ENCODE results near the gene GIMAP8. TPM values are rescaled to one million over a fixed set of nuclear protein-coding genes. Genes with fewer than 3 reads are reported as not detected.
"Not testable (repeated sequence)": the region's sequence is repeated elsewhere in the genome, so short reads cannot be mapped to it uniquely, and the experiment has no call there.

GIMAP8 gene
- total RNA-seq, 1 donor: 4.8 TPM

DNA sequence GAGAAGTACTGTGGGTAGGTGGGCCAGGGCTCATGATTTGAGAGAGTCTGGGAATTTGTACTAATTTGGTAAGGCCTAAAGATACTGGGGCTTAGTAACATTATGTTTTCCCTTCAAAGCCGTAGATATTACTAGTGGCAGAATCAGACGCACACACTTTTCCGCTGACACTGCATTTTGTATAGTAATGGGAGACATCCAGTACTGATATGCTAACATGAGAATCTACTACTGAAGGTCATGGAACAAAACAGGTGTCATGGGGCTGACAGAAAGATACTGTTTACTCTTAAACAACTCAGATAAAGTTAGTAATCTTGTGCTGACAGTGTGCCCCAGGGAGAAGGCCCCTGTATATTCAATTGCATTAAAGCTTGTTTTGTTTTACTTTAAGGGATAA, 53.2 kb downstream of the GIMAP8 start:
- no peak for DNase-seq (ENCODE audit: low read depth in 2 of 3, low spot score in 2 of 3)

DNA sequence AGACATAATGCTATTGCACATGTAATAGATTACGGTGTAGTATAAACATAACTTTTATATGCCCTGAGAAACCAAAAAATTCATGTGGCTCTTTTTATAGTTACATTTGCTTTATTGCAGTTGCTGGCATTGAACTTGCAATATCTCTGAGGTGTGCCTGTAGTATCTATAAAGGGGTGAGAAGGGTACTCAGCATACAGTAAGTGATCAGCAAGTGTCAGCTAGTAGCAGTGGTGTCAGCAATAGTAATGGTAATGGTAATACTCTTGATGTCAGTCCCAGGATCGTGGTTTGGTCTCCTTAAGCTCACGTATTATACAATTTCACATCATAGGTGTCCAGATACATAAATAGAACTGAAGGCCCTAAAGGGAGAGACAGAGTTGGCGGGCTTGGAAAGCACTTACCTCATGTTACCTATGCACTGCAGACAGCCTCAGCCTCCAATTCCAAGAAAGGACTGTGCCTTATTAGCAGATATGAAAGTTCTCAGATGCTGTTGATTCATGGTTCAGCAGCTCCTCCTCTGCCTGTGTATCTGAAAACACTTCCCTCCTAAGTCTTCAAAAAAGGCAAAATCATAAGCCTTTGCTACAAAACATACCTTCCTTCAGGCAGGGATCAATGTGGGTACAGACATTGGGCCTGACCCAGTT, 57.6 kb downstream of the GIMAP8 start:
- no peak for DNase-seq (ENCODE audit: low read depth in 2 of 3, low spot score in 2 of 3)

DNA sequence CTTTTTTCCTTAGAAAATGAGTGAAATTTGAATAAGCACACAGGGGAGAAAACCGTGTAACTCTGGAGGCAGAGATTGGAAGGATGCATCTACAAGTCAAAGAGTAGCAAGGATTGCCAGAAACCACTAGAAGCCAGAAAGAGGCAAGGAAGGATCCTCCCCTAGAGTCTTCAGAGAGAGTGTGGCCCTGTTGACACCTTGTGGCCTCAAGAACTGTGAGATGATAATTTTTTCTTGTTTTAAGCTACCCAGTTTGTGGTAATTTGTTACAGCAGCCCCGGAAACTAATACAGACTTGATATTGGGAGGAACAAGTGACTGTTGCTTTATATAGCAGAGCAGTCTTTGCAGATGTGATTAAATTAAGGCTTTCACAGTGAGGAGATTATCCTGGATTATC, 60.6 kb downstream of the GIMAP8 start:
- DNase-seq (ENCODE audit: low read depth in 2 of 3, low spot score in 2 of 3): no peak

DNA sequence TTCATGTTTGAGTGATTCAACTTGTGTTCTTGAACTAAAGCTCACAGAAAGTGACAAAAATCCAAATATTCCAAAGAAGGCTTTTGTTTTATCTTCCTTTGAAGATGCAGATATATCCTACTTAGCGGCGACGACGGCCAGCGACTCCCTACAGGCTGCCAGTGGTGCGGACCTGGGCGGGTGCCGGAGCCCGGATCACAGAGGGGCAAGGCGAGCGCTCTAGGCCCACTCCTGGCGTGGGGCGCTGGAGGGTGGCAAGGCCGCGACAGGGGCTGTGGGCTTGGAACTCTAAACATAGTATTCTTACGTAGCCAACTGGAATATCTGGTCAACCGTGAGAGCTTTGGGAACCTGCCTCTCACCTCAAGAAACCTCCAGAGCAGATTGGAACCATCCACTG, 63.3 kb downstream of the GIMAP8 start:
- DNase-seq (ENCODE audit: low read depth in 2 of 3, low spot score in 2 of 3): no peak

DNA sequence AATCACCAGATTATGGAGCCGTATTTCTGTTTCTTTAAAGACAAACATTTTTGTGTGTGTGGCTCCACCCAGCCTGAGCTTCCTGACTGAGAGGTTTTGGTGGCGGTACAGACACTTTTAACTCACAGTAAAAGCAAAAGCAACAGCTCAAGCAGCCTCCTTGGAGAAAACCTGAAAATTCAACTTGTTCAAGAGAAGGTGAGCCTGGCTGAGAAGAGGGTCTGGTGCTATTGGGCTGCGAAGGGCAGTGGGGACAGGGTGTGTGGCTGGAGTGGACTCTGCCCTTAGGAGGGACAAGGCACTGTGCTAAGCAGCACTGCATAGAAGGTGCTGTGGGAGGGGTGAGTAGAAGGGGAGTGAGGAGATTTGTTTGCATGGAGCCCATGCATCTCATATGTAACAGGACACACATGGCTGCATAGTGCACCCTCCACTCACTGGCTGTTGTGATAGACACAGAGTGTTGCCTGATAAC, 64.4 kb downstream of the GIMAP8 start, which contains the start of gene GIMAP7:
TSS of gene GIMAP7 (plus strand) at position 125 of the 475 bp plus-strand sequence. CDS start 5,103 bp downstream, outside the sequence.
- peak; percentile 26 to 58 (median 54) for DNase-seq (ENCODE audit: low read depth in 2 of 3, low spot score in 2 of 3)

DNA sequence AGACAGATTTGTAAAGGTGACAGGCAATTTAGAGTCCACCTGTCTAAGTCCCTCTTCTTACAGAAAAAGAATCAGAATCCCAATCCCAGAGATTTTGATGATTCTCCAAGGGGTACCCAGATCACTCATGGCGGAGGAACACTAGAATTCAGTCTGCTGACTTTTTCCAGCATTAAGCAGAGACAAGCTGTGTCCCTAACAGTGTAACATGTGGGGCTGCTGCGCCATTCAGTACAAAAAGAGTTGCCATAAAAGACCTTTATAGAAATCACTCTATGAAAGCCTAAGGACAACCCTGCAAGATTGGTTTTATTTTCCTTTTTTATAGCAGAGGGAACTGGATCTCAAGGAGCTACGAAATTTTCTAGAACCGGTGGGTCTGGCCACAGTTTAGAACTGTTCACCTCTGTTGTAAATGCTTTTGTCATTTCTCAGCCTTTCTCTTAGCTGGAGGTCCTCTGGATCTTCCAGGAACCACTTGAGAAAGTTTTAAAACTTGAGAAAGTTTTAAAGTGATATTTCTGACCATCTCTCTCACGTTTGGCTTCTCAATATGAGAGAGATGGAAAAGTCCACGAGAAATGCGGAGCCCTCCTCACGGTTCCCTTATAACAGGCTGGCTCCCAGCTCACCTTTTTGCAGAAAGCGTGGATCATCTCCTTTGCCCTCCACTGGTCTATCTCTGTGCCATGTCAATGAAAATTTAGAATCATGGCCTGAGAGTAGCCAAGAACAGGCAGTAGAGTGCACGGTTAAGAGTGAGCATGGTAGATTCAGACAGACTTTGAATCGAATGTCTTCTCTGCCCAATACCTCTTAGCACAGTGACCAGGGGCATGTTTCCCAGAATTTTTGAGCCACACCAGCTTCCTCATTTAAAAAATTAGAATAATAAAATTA, 65.1 kb downstream of the GIMAP8 start:
- no peak for DNase-seq (ENCODE audit: low read depth in 2 of 3, low spot score in 2 of 3)

DNA sequence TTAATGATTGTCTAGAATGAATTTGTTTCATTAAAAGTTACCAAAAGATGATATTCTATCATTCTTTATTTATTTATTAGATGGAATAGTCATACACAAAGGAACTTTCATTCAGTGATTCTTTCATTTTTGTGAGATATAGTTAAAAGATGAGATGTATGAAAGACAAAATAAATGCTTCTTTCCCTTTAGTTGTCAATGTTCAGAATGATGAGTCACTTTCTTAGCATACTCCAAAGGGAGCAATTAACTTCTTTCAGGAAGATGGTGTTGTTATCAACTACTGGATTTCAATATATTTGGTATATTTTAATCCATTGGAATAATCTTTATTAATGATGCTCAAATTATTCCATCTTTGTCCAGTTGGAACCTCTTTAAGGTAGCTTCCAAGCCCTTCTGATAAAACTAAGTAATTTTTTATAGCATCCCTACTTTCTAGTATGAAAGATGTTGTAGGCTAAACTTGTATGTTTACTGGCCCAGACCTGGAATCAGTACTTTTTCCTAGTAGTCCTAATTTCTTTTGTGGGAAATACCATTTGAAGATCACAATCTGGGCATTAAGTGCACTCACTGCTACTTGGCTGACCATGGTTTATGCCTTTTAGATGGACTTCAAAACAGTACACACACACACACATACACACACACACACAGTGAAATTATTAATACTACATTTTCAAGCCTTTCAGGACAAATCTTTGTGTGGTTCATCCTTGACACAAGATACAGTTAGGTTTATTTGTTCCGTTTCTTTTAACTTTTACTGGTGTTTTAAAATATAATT, 66.7 kb downstream of the GIMAP8 start:
- no peak for DNase-seq (ENCODE audit: low read depth in 2 of 3, low spot score in 2 of 3)

DNA sequence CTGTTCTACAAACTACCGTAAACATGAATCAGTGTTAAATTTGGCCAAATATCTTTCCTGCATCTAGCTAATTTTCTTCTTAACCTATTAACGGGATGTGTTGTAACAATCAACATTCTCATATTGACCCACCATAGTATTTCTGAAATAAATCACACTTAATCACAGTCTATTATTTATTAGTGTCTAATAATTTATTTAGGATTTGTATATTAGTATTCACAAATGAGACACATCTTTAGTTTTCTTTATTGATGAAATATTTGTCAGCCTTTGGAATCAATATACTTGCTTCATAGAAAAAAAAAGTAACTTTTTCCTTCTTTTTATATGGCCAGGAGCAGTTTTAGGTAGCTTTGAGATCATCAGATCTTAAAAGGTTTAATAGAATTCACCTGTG, 68.9 kb downstream of the GIMAP8 start:
- DNase-seq (ENCODE audit: low read depth in 2 of 3, low spot score in 2 of 3): no peak

DNA sequence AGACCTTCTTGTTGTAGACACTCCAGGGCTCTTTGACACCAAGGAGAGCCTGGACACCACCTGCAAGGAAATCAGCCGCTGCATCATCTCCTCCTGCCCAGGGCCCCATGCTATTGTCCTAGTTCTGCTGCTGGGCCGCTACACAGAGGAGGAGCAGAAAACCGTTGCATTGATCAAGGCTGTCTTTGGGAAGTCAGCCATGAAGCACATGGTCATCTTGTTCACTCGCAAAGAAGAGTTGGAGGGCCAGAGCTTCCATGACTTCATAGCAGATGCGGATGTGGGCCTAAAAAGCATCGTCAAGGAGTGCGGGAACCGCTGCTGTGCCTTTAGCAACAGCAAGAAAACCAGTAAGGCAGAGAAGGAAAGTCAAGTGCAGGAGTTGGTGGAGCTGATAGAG, 69.7 kb downstream of the GIMAP8 start:
- no peak for DNase-seq (ENCODE audit: low read depth in 2 of 3, low spot score in 2 of 3)

DNA sequence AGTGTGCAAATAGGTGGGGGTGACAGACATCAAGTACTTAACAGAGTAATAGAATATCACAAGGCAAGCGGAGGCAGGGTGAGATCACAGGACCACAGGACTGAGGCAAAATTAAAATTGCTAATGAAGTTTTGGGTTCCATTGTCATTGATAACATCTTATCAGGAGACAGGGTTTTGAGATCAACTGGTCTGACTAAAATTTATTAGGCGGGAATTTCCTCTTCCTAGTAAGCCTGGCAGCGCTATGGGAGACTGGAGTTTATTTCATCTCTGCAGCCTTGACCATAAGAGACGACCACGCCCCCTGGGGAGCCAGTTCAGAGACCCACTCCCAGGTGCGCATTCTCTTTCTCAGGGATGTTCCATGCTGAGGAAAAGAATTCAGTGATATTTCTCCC, 72.5 kb downstream of the GIMAP8 start:
- not testable (repeated sequence) for DNase-seq (ENCODE audit: low read depth in 2 of 3, low spot score in 2 of 3)

DNA sequence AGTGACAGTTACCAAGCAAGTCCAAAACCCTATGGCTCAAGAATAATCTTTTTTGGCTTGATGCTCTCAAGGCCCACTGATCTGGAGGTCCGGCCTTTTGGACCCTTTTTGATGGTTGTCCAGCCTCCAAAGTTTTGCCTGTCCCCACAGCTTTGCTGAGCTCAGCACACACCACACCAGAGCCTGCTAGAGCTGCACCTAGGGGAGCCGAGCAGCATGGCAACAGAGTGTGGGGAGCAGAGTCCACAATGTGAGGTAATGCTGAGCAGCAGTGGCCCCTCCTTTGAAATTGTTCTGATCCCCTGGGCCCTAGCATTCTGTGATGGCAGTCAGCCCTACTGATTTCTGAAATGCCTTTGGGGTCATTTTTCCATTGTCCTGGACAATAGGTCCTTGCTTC, 73.6 kb downstream of the GIMAP8 start:
- no peak for DNase-seq (ENCODE audit: low read depth in 2 of 3, low spot score in 2 of 3)

Other genes starting within 250 kb of the GIMAP8 start
- gene LRRC61, start 127.3 kb upstream of the GIMAP8 start, total RNA-seq: 46.6 TPM
- gene ACTR3C, start 127.1 kb upstream of the GIMAP8 start, total RNA-seq: 26.4 TPM
- gene RARRES2, start 109.0 kb upstream of the GIMAP8 start, total RNA-seq: 2.4 TPM
- gene REPIN1, start 81.8 kb upstream of the GIMAP8 start, total RNA-seq: 163 TPM
- gene ZNF775, start 71.3 kb upstream of the GIMAP8 start, total RNA-seq: 10.2 TPM
- 16.7 TPM for gene GIMAP7, start 64.2 kb downstream of the GIMAP8 start, total RNA-seq
- 1.3 TPM for gene GIMAP4, start 116.8 kb downstream of the GIMAP8 start, total RNA-seq
- gene GIMAP6, start 181.8 kb downstream of the GIMAP8 start, total RNA-seq: 67.1 TPM
- gene GIMAP2, start 235.1 kb downstream of the GIMAP8 start, total RNA-seq: 110 TPM